Vagina (tissue), 2 donors: ENCODE results near the gene SPATS2. TPM values are rescaled to one million over a fixed set of nuclear protein-coding genes. Genes with fewer than 3 reads are reported as not detected.
"Not testable (repeated sequence)": the region's sequence is repeated elsewhere in the genome, so short reads cannot be mapped to it uniquely, and the experiment has no call there.

Experiments used
- DNase-seq, 2 donors: peaks; one replicate each; pipeline ENCODE4 v3.0.0-alpha.2; 2017; ENCODE audit errors: extremely low spot score in 2 of 2
- H3K27ac ChIP-seq: fragments of 200-600 bp; sonication (generic); one replicate; pipeline ENCODE4 v1.5.1; 2019
- H3K27me3 ChIP-seq: fragments of 200-600 bp; sonication (generic); one replicate; pipeline ENCODE4 v1.5.1; 2019
- H3K36me3 ChIP-seq, 2 donors: fragments of 200-600 bp; sonication (generic); one replicate each; pipeline ENCODE4 v1.5.1; 2017 to 2019
- H3K4me1 ChIP-seq: fragments of 200-600 bp; sonication (generic); one replicate; pipeline ENCODE4 v1.5.1; 2019
- H3K4me3 ChIP-seq, 2 donors: fragments of 200-600 bp; sonication (generic); 1 replicate in 1 of 2; 2 replicates in 1 of 2; pipeline ENCODE4 v1.5.1; 2016 to 2019
- H3K9me3 ChIP-seq: fragments of 200-600 bp; sonication (generic); one replicate; pipeline ENCODE4 v1.5.1; 2019
- CTCF ChIP-seq, 3 experiments: fragments of 450-650 bp in 2 of 3; fragments of 200-600 bp in 1 of 3; sonication (generic) in 1 of 3; IDR thresholded peaks; one replicate each; pipeline ENCODE4 v1.5.1; 2017 to 2019; ENCODE audit warnings: antibody characterized with exemption in 3 of 3, mild to moderate bottlenecking in 2 of 3, moderate library complexity in 2 of 3
- POLR2A ChIP-seq, 2 donors: fragments of 450-650 bp; IDR thresholded peaks; one replicate each; pipeline ENCODE4 v1.6.1; 2017; ENCODE audit warnings: antibody characterized with exemption in 2 of 2, mild to moderate bottlenecking in 2 of 2, moderate library complexity in 2 of 2
- POLR2AphosphoS5 ChIP-seq, 2 donors: sonication (generic); formaldehyde crosslinking; IDR thresholded peaks; one replicate each; pipeline ENCODE4 v1.9.0; 2017; ENCODE audit warnings: antibody characterized with exemption in 2 of 2, mild to moderate bottlenecking in 2 of 2, low read depth in 1 of 2; ENCODE audit not compliant: insufficient read depth in 1 of 2
- intact Hi-C: fragments of 100-400 bp; cut with DNase I; formaldehyde crosslinking; loops from one replicate; pipeline ENCODE4 v1.15.1; 2023
- total RNA-seq: library from RNA; depleted of rRNA; stranded (reverse); fragments of >200 nt; gene quantifications from one replicate; pipeline ENCODE4 v1.2.3, GENCODE V29; 2016

Gene SPATS2
- total RNA-seq, 1 donor from 2014 or later: 28.0 TPM

- no peak overlapping the region for H3K27ac ChIP-seq
- no peaks in the 10 kb centered on the region for H3K27me3 ChIP-seq
- H3K9me3 ChIP-seq: no peaks in the 10 kb centered on the region
- H3K4me1 ChIP-seq: no peaks in the 10 kb centered on the region
- no peak overlapping the region for H3K4me3 ChIP-seq
- no peak for TF ChIP-seq POLR2A (IDR thresholded peaks at IDR 0.05)
- no peak for TF ChIP-seq POLR2AphosphoS5 (IDR thresholded peaks at IDR 0.05; ENCODE audit: insufficient read depth in 1 of 2, low read depth in 1 of 2)
- TF ChIP-seq CTCF (IDR thresholded peaks at IDR 0.05): no peak
- DNase-seq: peak in 1 of 2 donors; percentile 47
- H3K36me3 ChIP-seq: peaks cover 0 to 37% of the 10 kb centered on the region in 2 donors
- intact Hi-C loops: no loop called here
These were observed 160.3 kb downstream of the SPATS2 start for GRCh38 chr12:49527361-49528130.

- H3K27me3 ChIP-seq: no peaks in the 10 kb centered on the region
- peaks cover 0 to 30% of the 10 kb centered on the region in 2 donors for H3K36me3 ChIP-seq
- no peaks in the 10 kb centered on the region for H3K9me3 ChIP-seq
- no peak overlapping the region for H3K27ac ChIP-seq
- no peak overlapping the region for H3K4me3 ChIP-seq
- peak in 1 of 2 donors; percentile 65 for DNase-seq
- no peaks in the 10 kb centered on the region for H3K4me1 ChIP-seq
- no peak for TF ChIP-seq POLR2A (IDR thresholded peaks at IDR 0.05)
- TF ChIP-seq POLR2AphosphoS5 (IDR thresholded peaks at IDR 0.05; ENCODE audit: insufficient read depth in 1 of 2, low read depth in 1 of 2): no peak
- TF ChIP-seq CTCF (IDR thresholded peaks at IDR 0.05): no peak
- intact Hi-C loops: no loop called here
These were observed 162.2 kb downstream of the SPATS2 start for GRCh38 chr12:49529414-49529813.

- TF ChIP-seq POLR2A (IDR thresholded peaks at IDR 0.05) (no peak), CTCF (IDR thresholded peaks at IDR 0.05) (no peak), POLR2AphosphoS5 (IDR thresholded peaks at IDR 0.05; ENCODE audit: insufficient read depth in 1 of 2, low read depth in 1 of 2) (no peak)
- no peak overlapping the region for H3K4me3 ChIP-seq
- H3K27ac ChIP-seq: no peak overlapping the region
- no peaks in the 10 kb centered on the region for H3K9me3 ChIP-seq
- no peaks in the 10 kb centered on the region for H3K4me1 ChIP-seq
- no peak for DNase-seq
- peaks cover 0 to 8% of the 10 kb centered on the region in 2 donors for H3K36me3 ChIP-seq
- intact Hi-C loops: no loop called here
- H3K27me3 ChIP-seq: no peaks in the 10 kb centered on the region
These were observed 164.5 kb downstream of the SPATS2 start for GRCh38 chr12:49531745-49532144.

- peaks cover 10% of the 10 kb centered on the region for H3K4me1 ChIP-seq
- TF ChIP-seq POLR2AphosphoS5 (IDR thresholded peaks at IDR 0.05; ENCODE audit: insufficient read depth in 1 of 2, low read depth in 1 of 2) (no peak), POLR2A (IDR thresholded peaks at IDR 0.05) (no peak), CTCF (IDR thresholded peaks at IDR 0.05) (no peak)
- no peak for DNase-seq
- H3K4me3 ChIP-seq: no peak overlapping the region
- intact Hi-C loops: no loop called here
- no peaks in the 10 kb centered on the region for H3K9me3 ChIP-seq
- no peaks in the 10 kb centered on the region for H3K27me3 ChIP-seq
- no peaks in the 10 kb centered on the region for H3K36me3 ChIP-seq
- H3K27ac ChIP-seq: no peak overlapping the region
These were observed 166.1 kb downstream of the SPATS2 start for GRCh38 chr12:49533331-49533730.

GRCh38 chr12:49534122-49534521, 166.9 kb downstream of the SPATS2 start:
- H3K27ac ChIP-seq, intact Hi-C loops, H3K36me3 ChIP-seq, DNase-seq, H3K9me3 ChIP-seq, H3K4me3 ChIP-seq, H3K27me3 ChIP-seq: not testable (repeated sequence)
- peaks cover 15% of the 10 kb centered on the region for H3K4me1 ChIP-seq
